Tibial nerve (tissue), 4 donors: ENCODE measurements around the gene FSIP2. TPM values are rescaled to one million over a fixed set of nuclear protein-coding genes. Genes with fewer than 3 reads are reported as not detected.

Experiments
- DNase-seq, 2 donors: peaks; one replicate each; pipeline ENCODE4 v3.0.0-alpha.2; 2019; ENCODE audit warnings: low spot score in 2 of 2
- H3K27ac ChIP-seq, 4 donors: fragments of 200-600 bp; sonication (generic) in 3 of 4; one replicate each; pipeline ENCODE4 v1.5.1; 2017 to 2019; ENCODE audit warnings: mild to moderate bottlenecking in 1 of 4
- H3K27me3 ChIP-seq, 2 donors: fragments of 200-600 bp; sonication (generic) in 1 of 2; one replicate each; pipeline versions ENCODE4 v1.5.1 to v1.6.0; 2017 to 2019
- H3K36me3 ChIP-seq, 3 donors: fragments of 200-600 bp; sonication (generic); one replicate each; pipeline ENCODE4 v1.5.1; 2018 to 2019
- H3K4me1 ChIP-seq, 4 donors: fragments of 200-600 bp; sonication (generic) in 3 of 4; one replicate each; pipeline ENCODE4 v1.5.1; 2017 to 2019
- H3K4me3 ChIP-seq, 4 donors: fragments of 200-600 bp; sonication (generic) in 3 of 4; one replicate each; pipeline ENCODE4 v1.5.1; 2017 to 2019; ENCODE audit warnings: mild to moderate bottlenecking in 1 of 4, moderate library complexity in 1 of 4
- H3K9me3 ChIP-seq, 4 donors: fragments of 200-600 bp; sonication (generic) in 3 of 4; one replicate each; pipeline ENCODE4 v1.5.1; 2017 to 2019
- EP300 ChIP-seq, 2 donors: sonication (generic); formaldehyde crosslinking; IDR thresholded peaks; one replicate each; pipeline ENCODE4 v1.6.1; 2017; ENCODE audit warnings: antibody characterized with exemption in 2 of 2, mild to moderate bottlenecking in 1 of 2
- POLR2A ChIP-seq, 2 donors: fragments of 450-650 bp; IDR thresholded peaks; one replicate each; pipeline ENCODE4 v1.6.1; 2017; ENCODE audit warnings: antibody characterized with exemption in 2 of 2, mild to moderate bottlenecking in 2 of 2, moderate library complexity in 2 of 2
- WGBS, 2 donors: methylation state at CpG; one replicate each; pipeline ENCODE4 v1.1.5; 2018; 5-methylcytosine and 5-hydroxymethylcytosine counted together
- total RNA-seq, 4 donors: library from RNA; depleted of rRNA; stranded (reverse); fragments of >200 nt; gene quantifications; one replicate each; pipeline ENCODE4 v1.1.0, GENCODE V29; 2016
- TF ChIP-seq, protein P1 (sequence below), 5 experiments: fragments of 200-600 bp in 3 of 5; fragments of 450-650 bp in 2 of 5; sonication (generic) in 3 of 5; IDR thresholded peaks; one replicate each; pipeline ENCODE4 v1.5.1; 2016 to 2019; ENCODE audit warnings: antibody characterized with exemption in 5 of 5, mild to moderate bottlenecking in 3 of 5, moderate library complexity in 2 of 5

The FSIP2 gene
- total RNA-seq, 4 donors from 2014 or later: 0.60 to 1.5 (median 1.0) TPM

DNA sequence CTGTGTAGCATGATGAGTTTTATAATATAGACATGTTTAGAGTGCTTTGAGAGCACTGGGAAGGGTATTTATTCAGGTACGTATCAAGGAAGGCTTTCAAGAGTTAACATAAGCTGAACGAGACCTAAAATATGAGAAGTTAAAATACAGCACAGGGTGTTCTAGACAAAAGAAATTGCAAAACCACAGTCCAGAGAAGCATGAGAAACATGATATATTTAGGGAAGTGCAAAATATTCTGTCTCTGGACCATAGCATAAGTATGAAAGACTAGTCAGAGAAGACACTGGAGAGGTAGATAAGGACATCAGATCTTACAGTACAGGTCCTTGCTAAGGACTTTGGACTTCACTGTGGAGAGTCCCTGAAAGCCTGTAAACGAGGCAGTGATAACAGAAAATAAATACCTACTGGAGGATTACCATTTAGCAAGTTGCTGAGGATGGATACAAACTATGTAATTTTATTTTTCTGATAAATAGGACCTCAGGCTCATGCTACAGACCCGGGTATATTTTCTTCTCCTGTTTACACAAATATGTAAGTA, 43.7 kb downstream of the FSIP2 start:
- Histone ChIP-seq H3K4me1 (no peaks in the 10 kb centered on the region), H3K9me3 (peaks cover 0 to 9% (median 0%) of the 10 kb centered on the region in 4 donors), H3K4me3 (no peak overlapping the region), H3K27ac (no peak overlapping the region), H3K27me3 (no peaks in the 10 kb centered on the region), H3K36me3 (no peaks in the 10 kb centered on the region)
- TF ChIP-seq EP300 (IDR thresholded peaks at IDR 0.05): no peak
- TF ChIP-seq, protein P1, sequence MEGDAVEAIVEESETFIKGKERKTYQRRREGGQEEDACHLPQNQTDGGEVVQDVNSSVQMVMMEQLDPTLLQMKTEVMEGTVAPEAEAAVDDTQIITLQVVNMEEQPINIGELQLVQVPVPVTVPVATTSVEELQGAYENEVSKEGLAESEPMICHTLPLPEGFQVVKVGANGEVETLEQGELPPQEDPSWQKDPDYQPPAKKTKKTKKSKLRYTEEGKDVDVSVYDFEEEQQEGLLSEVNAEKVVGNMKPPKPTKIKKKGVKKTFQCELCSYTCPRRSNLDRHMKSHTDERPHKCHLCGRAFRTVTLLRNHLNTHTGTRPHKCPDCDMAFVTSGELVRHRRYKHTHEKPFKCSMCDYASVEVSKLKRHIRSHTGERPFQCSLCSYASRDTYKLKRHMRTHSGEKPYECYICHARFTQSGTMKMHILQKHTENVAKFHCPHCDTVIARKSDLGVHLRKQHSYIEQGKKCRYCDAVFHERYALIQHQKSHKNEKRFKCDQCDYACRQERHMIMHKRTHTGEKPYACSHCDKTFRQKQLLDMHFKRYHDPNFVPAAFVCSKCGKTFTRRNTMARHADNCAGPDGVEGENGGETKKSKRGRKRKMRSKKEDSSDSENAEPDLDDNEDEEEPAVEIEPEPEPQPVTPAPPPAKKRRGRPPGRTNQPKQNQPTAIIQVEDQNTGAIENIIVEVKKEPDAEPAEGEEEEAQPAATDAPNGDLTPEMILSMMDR (IDR thresholded peaks at IDR 0.05): no peak
- no peak for TF ChIP-seq POLR2A (IDR thresholded peaks at IDR 0.05)
- WGBS, 2 donors: 82 to 87% methylated on average over 4 of the region's 4 CpGs
- DNase-seq: no peak

DNA sequence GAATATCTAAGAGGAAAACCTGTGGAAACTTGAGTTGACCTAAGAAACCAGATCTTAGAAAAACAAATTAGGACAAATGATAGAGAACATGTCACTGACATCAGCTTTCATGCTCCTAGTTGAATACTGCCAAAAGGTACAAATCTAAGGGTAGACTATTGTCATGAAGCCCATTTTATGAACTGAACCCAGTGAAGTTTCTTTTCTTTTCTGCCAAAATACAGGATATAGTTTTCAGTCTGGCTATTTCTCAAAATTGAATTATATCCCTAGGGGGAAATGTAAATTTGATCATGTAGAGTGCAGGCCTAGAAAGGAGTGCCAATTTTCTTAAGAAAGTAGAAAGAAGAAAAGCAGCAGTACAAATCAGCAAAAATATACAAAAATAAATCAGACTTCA, 46.6 kb downstream of the FSIP2 start:
- Histone ChIP-seq H3K4me3 (no peak overlapping the region), H3K4me1 (no peaks in the 10 kb centered on the region), H3K36me3 (no peaks in the 10 kb centered on the region), H3K27ac (no peak overlapping the region), H3K27me3 (no peaks in the 10 kb centered on the region), H3K9me3 (no peaks in the 10 kb centered on the region)
- TF ChIP-seq EP300 (IDR thresholded peaks at IDR 0.05) (no peak), POLR2A (IDR thresholded peaks at IDR 0.05) (no peak)
- TF ChIP-seq, protein P1 (IDR thresholded peaks at IDR 0.05): no peak
- DNase-seq: no peak

DNA sequence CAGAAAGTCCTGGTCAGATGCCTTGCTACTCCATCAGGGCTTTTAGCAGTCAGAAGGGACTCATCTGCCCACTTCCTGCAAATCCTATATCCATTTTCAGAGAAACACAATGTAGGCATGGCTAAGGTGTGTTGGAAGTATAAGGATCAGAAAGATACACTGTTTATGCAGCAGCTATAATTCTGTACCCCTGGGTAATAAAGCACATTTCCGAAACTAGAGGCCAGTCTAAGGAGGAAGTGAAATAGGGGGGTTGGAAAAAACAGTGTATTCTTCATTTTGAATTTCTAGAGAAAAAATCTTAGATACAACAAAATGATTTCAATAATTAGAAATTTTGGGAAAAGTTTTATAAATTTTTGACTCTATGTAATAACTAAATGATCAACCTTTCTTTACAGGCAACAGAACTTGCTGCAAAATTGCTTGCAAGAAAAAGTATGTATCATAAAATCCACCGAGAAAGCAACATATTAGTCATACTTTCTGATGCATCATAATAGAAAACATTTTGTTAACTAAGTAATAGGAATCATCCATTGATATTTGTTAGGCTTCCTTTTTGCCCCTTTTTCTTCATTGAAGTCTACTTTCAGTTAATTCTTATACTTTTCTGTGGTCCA, 47.4 kb downstream of the FSIP2 start:
- no peak for TF ChIP-seq POLR2A (IDR thresholded peaks at IDR 0.05)
- TF ChIP-seq, protein P1 (IDR thresholded peaks at IDR 0.05): no peak
- TF ChIP-seq EP300 (IDR thresholded peaks at IDR 0.05): no peak
- Histone ChIP-seq H3K4me1 (no peaks in the 10 kb centered on the region), H3K27me3 (no peaks in the 10 kb centered on the region), H3K9me3 (no peaks in the 10 kb centered on the region), H3K27ac (no peak overlapping the region), H3K4me3 (no peak overlapping the region), H3K36me3 (no peaks in the 10 kb centered on the region)
- WGBS, 2 donors: 73 to 81% methylated on average over 2 of the region's 2 CpGs
- no peak for DNase-seq

DNA sequence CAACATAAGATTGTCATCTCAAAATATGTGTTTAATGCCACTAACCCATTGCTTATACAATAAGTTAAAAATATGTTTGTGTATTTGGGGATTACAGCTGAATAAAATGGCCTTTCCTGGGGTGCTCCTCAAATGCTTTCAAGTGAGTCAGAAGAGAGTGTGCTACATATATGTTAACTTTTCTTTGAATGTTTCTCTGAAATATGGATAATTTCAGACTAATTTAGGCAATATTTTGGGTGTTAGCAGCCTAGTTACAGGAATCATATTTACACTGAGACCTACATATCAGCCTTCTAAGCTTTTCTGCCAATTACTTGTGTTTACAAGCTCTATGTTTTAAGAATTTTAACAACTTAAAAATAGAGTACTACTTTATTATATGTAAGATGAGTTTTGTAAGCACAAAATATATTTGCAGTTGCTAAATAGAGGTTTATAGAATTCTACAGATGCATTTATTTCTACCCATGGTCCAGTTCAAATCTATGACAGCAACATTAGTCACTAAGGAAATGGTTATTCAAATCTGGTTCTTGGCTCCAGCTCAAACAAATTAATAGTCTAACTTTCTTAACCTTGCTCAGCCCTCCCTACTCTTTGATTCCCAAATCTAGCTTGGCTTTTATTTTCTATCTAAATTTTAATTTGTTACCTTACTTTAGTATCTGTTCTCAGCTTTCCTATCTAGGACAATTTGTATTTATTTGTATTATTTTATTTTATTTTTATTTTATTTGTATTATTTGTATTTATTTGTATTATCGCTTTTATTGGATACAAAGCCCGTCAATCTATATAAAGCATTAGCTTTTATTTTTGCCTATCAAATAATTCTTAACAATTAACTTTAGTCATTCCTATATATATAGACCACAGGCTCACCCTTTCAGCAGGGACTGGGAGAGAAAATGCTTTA, 48.9 kb downstream of the FSIP2 start:
- DNase-seq: no peak
- H3K4me1 ChIP-seq: no peaks in the 10 kb centered on the region
- no peak overlapping the region for H3K27ac ChIP-seq
- no peak overlapping the region for H3K4me3 ChIP-seq
- H3K27me3 ChIP-seq: no peaks in the 10 kb centered on the region
- WGBS, 2 donors: 96 to 97% methylated on average over 2 of the region's 2 CpGs
- no peaks in the 10 kb centered on the region for H3K9me3 ChIP-seq
- no peaks in the 10 kb centered on the region for H3K36me3 ChIP-seq
- no peak for TF ChIP-seq POLR2A (IDR thresholded peaks at IDR 0.05)
- TF ChIP-seq EP300 (IDR thresholded peaks at IDR 0.05): no peak
- TF ChIP-seq, protein P1 (IDR thresholded peaks at IDR 0.05): no peak

DNA sequence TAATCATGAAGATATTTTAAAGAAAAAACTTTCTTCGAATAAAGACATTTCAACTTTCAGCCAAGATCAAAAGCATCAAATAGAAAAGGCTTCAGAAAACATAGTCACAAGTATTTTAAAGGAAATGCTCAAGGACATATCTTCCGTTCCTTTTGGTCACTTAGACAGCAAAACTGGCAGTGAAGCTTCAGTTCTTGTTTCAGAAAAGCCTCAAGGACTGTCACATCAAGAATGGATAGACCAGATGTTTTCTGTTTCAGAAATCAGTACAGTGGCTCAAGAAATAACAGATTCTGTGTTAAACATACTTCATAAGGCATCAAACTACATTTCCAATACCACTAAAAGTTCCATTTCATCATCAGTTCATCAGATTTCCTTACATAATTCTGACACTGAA, 51.8 kb downstream of the FSIP2 start:
- Histone ChIP-seq H3K9me3 (no peaks in the 10 kb centered on the region), H3K27ac (no peak overlapping the region), H3K4me3 (no peak overlapping the region), H3K27me3 (no peaks in the 10 kb centered on the region), H3K4me1 (no peaks in the 10 kb centered on the region), H3K36me3 (no peaks in the 10 kb centered on the region)
- WGBS, 2 donors: 92 to 96% methylated on average over 2 of the region's 2 CpGs
- TF ChIP-seq POLR2A (IDR thresholded peaks at IDR 0.05): no peak
- TF ChIP-seq, protein P1 (IDR thresholded peaks at IDR 0.05): no peak
- TF ChIP-seq EP300 (IDR thresholded peaks at IDR 0.05): no peak
- DNase-seq: no peak
